ENCODE measurements around the gene ZNF20.

Gene ZNF20

GRCh38 chr19:12139885-12140544, at the start of gene ZNF20:
TSS of gene ZNF20 (minus strand) at chr19:12140350. CDS start at chr19:12140182, 168 bp downstream.
- peak; percentile 89 for DNase-seq

DNA sequence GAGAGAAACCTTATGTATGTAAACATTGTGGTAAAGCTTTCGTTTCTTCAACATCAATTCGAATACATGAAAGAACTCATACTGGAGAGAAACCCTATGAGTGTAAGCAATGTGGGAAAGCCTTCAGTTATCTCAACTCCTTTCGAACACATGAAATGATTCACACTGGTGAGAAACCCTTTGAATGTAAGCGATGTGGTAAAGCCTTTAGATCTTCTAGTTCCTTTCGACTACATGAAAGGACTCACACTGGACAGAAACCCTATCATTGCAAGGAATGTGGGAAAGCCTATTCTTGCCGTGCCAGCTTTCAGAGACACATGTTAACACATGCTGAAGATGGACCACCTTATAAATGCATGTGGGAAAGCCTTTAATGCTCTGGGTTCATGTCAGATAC, 47.5 kb upstream of the ZNF20 start:
- DNase-seq, result no peak

GRCh38 chr19:12180377-12180776, 40.2 kb upstream of the ZNF20 start:
- no peak for DNase-seq

DNA sequence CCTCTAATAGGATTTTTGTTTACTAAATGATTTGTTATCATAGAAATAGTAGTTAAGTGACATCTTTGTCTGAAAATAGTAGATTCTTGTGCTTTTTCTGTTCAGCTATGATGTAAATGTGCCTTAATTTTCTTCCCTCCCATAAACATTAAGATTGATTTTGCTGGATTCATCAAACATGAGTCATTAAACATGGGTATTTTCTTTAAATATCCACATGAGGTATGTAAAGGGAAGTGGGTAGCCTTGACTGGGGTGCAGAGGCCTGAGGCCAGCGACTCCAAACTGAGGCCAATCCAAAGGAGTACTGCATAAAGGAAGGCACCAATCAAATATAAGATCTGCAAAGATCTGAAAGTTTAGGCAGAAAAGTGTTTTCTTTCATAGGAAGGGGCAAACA, 26.5 kb upstream of the ZNF20 start:
- DNase-seq, result no peak

DNA sequence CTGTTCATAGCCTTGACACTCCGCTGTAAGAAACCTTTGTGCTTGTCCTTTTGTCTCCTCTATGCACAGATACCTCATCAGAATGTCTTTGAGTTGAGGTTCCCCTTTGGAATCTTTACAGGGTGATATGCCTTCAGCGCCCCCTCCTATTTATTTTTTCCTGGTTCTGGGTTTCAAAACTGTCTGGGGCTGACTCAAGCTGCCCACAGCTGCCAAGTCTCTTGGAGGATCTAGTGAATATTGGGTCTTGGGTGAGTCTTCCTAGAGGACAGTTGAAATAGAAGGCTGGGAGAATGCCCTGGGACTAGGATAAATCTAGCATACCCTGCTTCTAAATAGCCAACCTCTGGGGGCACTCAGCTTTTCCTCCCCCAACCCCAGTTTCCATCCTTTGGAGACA, 23.7 kb upstream of the ZNF20 start:
- no peak for DNase-seq

GRCh38 chr19:12162882-12163806, 23.0 kb upstream of the ZNF20 start, which contains the start of gene ZNF136:
TSS of gene ZNF136 (plus strand) at chr19:12163096. CDS start at chr19:12163204, 108 bp downstream.
- peak; percentile 96 for DNase-seq

DNA sequence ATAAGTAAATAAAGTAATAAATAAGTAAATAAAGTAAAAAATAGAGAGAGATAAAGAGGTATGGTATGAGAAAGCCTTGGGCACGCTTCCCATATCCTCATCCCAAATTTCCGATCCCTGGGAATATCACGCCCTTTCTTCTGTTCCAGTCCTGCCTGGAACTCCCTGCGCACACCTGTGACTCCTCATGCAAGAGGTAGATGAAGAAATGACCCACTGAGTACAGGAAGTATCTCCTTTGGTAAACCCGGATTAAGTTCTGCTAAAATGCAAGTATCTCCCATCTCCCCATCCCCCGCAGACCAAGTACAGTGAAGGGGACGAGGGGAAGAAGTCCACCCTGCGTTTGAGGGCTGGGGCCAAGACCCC, 22.3 kb upstream of the ZNF20 start:
- DNase-seq, result no peak

DNA sequence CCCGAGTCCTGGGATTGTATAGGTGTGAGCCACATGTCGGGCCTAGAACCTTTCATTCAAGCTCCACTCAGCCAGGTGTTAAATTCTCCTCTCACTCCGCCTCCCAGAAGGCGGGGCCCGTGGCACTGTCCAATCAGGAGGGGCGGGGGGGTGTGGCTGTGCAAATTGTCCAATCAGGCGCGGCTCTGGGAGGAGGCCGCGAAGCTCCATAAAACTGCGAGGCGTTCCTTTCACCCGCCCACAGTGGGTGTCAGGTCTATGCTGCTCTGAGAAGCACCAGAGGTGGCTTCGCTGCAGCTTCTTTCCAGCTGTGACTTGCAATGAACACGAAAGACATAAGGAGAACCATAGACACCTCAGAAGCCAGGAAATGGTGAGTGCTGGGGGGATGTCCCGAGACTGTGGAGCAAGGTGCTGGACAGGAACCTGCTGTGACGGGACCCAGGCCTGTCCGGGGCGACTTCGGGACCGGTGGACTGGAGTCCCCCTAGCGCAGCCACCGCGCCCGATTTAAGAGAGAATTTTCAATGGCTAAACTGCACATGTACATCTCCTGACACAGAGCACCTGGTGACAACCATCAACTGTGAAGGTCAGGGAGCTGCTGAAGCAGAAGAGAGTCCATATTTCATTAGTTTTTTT, 19.7 kb upstream of the ZNF20 start:
- DNase-seq, result no peak

GRCh38 chr19:12156223-12157058, 16.3 kb upstream of the ZNF20 start, which contains the start of gene ZNF625:
TSS of gene ZNF625 (minus strand) at chr19:12156734. CDS start at chr19:12156558, 176 bp downstream.
- DNase-seq, result peak; percentile 90

DNA sequence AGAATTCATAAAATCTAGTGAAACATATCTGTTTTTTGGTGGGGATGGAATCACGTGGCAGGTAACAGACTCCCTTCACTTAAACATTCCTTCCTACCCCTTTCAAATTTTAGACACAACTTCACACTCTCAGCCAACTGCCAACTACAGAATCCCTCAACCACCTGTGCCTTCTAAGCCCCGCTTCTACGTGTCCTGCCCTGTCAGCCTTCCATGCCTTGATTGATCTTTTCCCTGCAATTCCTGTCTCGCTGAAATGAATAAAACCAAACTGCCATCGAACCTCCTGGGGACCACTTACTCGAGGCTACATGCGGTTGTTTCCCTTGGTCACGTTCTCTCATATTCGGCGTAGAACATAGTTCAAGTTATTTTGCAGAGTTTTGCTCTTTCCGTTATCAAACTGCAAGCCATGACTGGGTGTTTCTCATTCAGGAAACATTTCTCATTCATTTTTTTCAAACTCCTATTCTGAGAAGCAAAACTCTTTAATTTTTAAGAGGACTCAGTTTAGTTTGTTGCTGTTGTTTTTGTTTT, 15.2 kb upstream of the ZNF20 start:
- no peak for DNase-seq

- no peak for DNase-seq
Observed at GRCh38 chr19:12145348-12145747, 5.2 kb upstream of the ZNF20 start.

- DNase-seq, result no peak
Observed at GRCh38 chr19:12141405-12141736, 1.2 kb upstream of the ZNF20 start.

DNA sequence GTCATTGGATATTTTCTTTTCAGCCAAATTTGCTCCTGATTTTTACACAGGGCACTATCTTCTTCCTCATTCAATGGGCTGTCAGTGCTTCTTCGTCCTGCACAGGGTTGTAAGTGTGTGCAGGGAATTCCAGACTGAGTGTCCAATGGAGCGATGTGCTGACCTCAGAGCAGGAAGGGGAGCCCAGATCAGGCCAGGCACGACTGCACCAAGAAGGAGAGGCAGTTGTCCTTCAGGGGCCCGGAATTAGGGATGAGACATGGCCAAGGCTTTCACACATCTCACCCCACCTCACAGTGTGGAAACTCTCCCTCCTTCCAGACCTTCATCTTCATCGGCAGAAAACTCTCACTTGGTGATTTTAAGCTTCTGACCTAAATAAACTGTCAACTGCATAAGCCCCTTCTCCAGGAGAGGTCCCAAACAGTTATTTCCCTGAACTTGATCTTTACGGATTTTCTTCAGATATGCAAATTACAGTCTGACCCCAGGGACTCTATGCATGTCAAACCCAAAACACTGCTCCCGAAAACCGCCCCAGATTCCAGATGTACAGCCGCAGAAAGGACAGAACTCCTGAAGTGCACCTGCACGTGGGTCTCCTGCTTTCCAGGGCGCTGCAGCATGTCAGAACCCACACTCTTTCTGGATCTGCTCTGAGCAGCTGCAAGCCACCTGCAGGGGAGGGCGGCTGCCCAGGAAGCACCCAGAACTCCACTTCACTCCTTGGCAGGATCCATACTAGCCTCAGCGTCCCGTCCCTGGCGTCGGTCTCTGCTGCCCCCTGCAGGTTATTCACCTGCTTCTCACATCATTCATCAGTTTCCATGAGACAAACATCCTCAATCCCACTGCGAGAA, 625 bp upstream of the ZNF20 start:
- peak; percentile 93 for DNase-seq

- no peak for DNase-seq
Observed at GRCh38 chr19:12139269-12139668, 881 bp downstream of the ZNF20 start.

DNA sequence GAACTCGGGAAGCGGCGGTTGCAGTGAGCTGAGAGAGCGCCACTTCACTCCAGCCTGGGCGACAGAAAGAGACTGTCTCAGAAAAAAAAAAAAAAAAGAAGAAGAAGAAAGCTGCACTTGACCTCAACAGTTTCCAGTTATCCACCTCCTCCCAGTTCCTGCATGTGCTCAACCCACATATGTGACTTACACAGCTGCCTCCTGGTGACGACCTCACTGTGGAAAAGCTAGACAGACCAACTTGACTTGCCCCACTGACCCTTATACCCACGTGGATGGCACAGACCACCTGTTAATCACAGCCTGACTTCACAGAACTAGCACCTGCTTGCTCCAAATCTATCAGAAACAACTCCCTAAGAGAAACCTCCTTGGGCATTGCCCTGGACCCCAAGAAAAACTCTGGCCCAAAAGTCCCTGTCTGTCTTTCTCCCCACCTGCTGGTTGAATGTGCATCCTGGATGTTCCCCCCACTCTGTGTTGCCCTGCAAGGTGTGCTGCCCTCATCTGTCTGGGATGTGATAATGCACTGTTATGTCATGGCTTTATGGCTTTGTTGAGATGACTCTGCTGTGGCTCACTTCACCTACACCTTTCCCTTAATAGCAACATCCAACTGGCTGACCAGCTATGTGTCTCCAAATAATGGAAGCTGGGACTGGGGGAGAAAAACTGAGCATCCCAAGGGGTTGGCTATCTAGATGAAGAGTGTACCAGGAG, 2.8 kb downstream of the ZNF20 start:
- no peak for DNase-seq

DNA sequence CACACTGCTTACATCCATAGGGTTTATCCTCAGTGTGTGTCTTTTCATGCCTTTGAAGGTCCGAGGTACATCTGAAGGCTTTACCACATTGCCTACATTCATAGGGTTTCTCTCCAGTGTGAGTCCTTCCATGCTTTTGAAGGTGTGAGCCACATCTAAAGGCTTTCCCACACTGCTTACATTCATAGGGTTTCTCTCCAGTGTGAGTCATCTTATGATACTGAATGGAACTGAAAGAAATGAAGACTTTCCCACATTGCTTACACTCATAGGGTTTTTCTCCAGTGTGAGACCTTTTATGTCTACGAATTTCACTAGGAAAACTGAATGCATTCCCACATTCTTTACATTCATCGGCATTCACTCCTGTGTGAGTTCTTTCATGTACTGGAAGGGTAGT, 7.1 kb downstream of the ZNF20 start:
- DNase-seq, result no peak

GRCh38 chr19:12126707-12127106, 13.4 kb downstream of the ZNF20 start:
- DNase-seq, result no peak

DNA sequence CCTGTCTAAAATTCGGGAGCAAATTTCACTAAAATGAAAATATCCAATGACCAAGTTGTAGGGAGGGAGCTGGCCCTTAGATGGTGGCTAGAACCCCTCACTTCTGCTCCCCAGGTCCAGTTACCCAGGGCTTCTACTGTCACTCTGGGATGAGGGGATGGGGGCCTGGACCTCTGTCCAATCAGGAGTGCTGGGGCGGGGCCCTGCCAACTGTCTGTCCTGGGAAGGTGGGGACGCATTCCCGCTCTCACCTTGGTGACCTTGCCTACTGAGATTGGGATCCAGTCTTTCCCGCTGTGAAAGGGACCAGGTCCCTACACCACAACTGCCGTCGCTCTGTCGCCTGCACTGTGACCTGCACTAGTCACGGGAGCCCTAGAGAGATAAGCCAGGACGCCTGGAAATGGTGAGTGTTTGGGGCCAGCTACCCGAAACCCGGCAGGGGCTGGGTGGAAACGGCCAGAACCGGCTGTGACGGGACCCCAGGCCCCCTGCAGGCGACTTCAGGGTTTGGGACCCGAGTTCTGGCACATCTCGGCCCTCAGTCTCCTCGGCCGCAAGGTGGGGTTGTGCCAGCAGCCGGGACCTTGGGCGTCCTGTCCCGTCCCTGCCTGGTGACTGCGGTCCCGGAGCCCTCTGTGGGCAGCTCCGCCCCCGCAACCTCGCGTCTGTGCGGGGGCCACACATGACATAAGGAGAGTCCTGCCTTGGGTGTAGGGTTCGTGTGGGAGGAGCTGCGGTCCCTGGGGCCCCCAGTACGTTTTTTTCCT, 22.8 kb downstream of the ZNF20 start:
- no peak for DNase-seq

DNA sequence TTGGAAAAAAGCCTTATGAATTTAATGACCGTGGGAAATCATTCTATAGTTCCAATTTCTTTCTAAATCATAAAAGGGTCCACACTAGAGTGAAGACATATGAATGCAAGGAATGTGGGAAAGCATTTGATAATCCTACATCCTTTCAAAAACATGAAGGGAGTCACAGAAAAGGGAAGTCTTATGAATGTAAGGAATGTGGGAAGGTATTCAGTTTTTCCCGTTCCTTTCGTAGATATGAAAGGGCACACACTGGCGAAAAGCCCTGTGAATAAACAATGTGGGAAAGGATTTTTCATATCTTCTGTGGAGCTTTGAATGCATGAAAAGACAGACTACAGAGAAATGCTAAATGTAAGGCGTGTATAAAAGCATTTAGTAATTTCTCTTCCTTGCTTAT, 27.0 kb downstream of the ZNF20 start:
- no peak for DNase-seq

DNA sequence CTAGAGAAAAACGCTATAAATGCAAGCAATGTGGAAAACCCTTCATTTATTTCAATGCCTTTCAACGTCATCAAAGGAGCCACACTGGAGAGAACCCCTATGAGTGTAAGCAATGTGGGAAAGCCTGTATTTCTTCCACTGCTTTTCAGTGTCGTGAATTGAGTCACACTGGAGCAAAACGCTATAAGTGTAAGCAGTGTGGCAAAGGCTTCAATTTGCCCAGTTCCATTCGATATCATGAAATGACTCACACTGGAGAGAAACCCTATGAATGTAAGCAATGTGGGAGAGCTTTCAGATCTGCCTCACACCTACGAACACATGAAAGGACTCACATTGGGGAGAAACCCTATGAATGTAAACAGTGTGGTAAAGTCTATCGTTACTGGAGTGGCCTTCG, 27.4 kb downstream of the ZNF20 start:
- no peak for DNase-seq

Data from NCI-H2029 (cell line).